ENCODE measurements around the gene CEPT1. TPM values are rescaled to one million over a fixed set of nuclear protein-coding genes. Genes with fewer than 3 reads are reported as not detected.

The CEPT1 gene
- total and polyA plus RNA-seq, 2 of the 8 experiments (the other 6 are each of a cell fraction or from before 2014, with no cell fraction given): 18.5 to 28.6 TPM

DNA sequence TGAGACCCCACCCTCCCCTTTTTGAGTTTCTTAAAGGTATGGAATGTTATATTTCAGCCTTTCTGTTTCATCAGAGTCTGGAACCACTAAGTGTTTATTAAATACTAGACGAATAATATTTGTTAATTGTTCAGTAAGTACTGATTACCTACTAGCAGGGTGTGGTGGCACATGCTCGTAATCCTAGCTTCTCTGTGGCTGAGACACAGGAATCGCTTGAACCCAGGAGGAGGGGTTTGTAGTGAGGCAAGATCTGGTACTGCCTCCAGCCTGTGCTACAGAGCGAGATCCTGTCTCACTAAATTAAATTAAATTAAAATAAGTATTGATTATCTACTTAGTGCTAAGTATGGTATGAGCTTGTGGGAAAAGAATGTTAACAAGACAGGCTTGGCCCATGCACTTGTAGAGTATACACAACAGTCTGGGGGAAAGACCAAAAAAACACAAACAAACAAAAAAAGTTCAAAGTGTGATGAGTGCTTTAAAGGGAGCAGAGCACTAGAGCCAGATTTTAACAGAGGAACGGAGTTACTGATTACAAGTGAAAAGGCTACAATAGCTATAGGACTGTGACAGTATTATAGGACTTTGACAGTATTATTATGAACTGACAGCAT lies 2.4 kb downstream of the CEPT1 start:
- no peak overlapping the region for H3K9ac ChIP-seq (replicated peaks in 1 of 4; ENCODE audit: extremely low read depth in 1 of 4, low read depth in 3 of 4, low read length in 3 of 4)
- no peak overlapping the region for H3K18ac ChIP-seq (ENCODE audit: extremely low read depth, low read length)
- no peak overlapping the region for H2BK12ac ChIP-seq (ENCODE audit: low read depth, low read length)
- no peaks in the 10 kb centered on the region for H3K27me3 ChIP-seq (replicated peaks in 1 of 4; ENCODE audit: control insufficient read depth in 3 of 4, extremely low read depth in 1 of 4, insufficient read depth in 3 of 4, low read length in 3 of 4)
- H3K4me3 ChIP-seq (ENCODE audit: extremely low read depth in 1 of 4, insufficient read depth in 2 of 4, low read depth in 3 of 4, low read length in 4 of 4): no peak overlapping the region
- H3K4ac ChIP-seq (replicated peaks; ENCODE audit: insufficient read length, low read depth, low read length): no peak overlapping the region
- H3K9me3 ChIP-seq (ENCODE audit: insufficient read depth in 2 of 2, low read depth in 1 of 2, low read length in 1 of 2): no peaks in the 10 kb centered on the region
- 0 out of 2 replicates have a peak, but pooled peaks cover 3% of the 10 kb centered on the region for H3K79me1 ChIP-seq (ENCODE audit: low read depth, low read length)
- DNase-seq (ENCODE audit: low read depth in 1 of 2, low spot score in 2 of 2): no peak
- TF ChIP-seq SRF (IDR thresholded peaks at IDR 0.05; ENCODE audit: low read depth, low read length) (no peak), RBBP5 (IDR thresholded peaks at IDR 0.05; ENCODE audit: borderline replicate concordance, low read depth, low read length) (no peak), GTF2F1 (IDR thresholded peaks at IDR 0.05; ENCODE audit: borderline replicate concordance, low read depth, low read length) (no peak), RXRA (IDR thresholded peaks at IDR 0.05; ENCODE audit: insufficient read depth, low read depth, low read length) (no peak), SP1 (IDR thresholded peaks at IDR 0.05; ENCODE audit: low read depth, low read length) (no peak), SAP30 (IDR thresholded peaks at IDR 0.05; ENCODE audit: insufficient read depth, insufficient replicate concordance, low read length) (no peak), RAD21 (IDR thresholded peaks at IDR 0.05 in 1 of 2, conservative IDR thresholded peaks at IDR 0.05 in 1 of 2; ENCODE audit: low read depth in 2 of 2, low read length in 2 of 2) (no peak), HDAC2 (IDR thresholded peaks at IDR 0.05; ENCODE audit: borderline replicate concordance in 1 of 2, low read depth in 2 of 2, low read length in 2 of 2) (no peak)
- TF ChIP-seq, protein P1, sequence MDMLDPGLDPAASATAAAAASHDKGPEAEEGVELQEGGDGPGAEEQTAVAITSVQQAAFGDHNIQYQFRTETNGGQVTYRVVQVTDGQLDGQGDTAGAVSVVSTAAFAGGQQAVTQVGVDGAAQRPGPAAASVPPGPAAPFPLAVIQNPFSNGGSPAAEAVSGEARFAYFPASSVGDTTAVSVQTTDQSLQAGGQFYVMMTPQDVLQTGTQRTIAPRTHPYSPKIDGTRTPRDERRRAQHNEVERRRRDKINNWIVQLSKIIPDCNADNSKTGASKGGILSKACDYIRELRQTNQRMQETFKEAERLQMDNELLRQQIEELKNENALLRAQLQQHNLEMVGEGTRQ (IDR thresholded peaks at IDR 0.05; ENCODE audit: low read length): no peak
- H3K56ac ChIP-seq (replicated peaks; ENCODE audit: insufficient read length, low read depth, low read length): no peak overlapping the region
- H2BK120ac ChIP-seq (replicated peaks; ENCODE audit: low read depth, low read length): no peak overlapping the region
- no peak overlapping the region for H2AK5ac ChIP-seq (ENCODE audit: low read depth, low read length)
- no peak overlapping the region for H4K8ac ChIP-seq (ENCODE audit: extremely low read depth, insufficient read depth, low read length)
- no peak for FAIRE-seq
- no peak overlapping the region for H3K14ac ChIP-seq (ENCODE audit: insufficient read length)
- H3K79me2 ChIP-seq (ENCODE audit: control insufficient read depth in 1 of 2, insufficient read depth in 2 of 2, low read length in 2 of 2): peaks cover 10 to 75% of the 10 kb centered on the region in 2 experiments
- no peak overlapping the region; a peak in 1 of 4 replicates for H3K4me2 ChIP-seq (ENCODE audit: insufficient read depth in 1 of 2, low read depth in 2 of 2, low read length in 2 of 2)
- 86% methylated on average over 5 of the region's 5 CpGs; no CpG with 5 or more reads in 1 of the 2 experiments for WGBS, 2 experiments (ENCODE audit: extremely low coverage in 1 of 2, insufficient coverage in 1 of 2, insufficient read length in 1 of 2, insufficient replicate concordance in 2 of 2, low coverage in 1 of 2, low lambda C conversion rate in 2 of 2, missing lambda C conversion rate in 1 of 2)
- ChIA-PET POLR2A (ENCODE audit: partially characterized antibody) (no interaction called here), CTCF (ENCODE audit: partially characterized antibody) (interaction anchor here (0.9 kb wide), 1 partner anchor 9 kb away, joined by 3 read pairs; no protein-coding TSS in a partner anchor)
- H4K5ac ChIP-seq (ENCODE audit: insufficient read length, low read depth, low read length): no peak overlapping the region
- no peak overlapping the region for H2BK20ac ChIP-seq (ENCODE audit: low read length)
- peaks cover 0 to 8% (median 0%) of the 10 kb centered on the region in 4 experiments; a peak in 3 of 8 replicates for H3K36me3 ChIP-seq (ENCODE audit: control insufficient read depth in 2 of 4, insufficient read depth in 4 of 4, low read length in 3 of 4)
- H4K91ac ChIP-seq (replicated peaks; ENCODE audit: insufficient read length, low read length): no peak overlapping the region
- no peak overlapping the region for H3K23ac ChIP-seq (ENCODE audit: insufficient read length)
- peaks cover 0 to 3% of the 10 kb centered on the region in 2 experiments for H4K20me1 ChIP-seq (replicated peaks in 1 of 2; ENCODE audit: control insufficient read depth in 1 of 2, insufficient read depth in 2 of 2, low read length in 2 of 2)
- no peak overlapping the region for H3K27ac ChIP-seq (ENCODE audit: low read depth, low read length)
- H2BK5ac ChIP-seq (ENCODE audit: low read depth, low read length): no peak overlapping the region
- no peaks in the 10 kb centered on the region; the same call in 1 of the 2 replicates for H3K23me2 ChIP-seq (ENCODE audit: low read depth, low read length)
- H3K4me1 ChIP-seq (replicated peaks in 1 of 4; ENCODE audit: control insufficient read depth in 3 of 4, insufficient read depth in 4 of 4, low read length in 3 of 4): peaks cover 0 to 8% (median 0%) of the 10 kb centered on the region in 4 experiments; a peak in 3 of 7 replicates
- H2AFZ ChIP-seq (ENCODE audit: low read length): no peak overlapping the region
- H2BK15ac ChIP-seq (ENCODE audit: low read length): no peak overlapping the region
